K562 (cell line): ENCODE data around the gene FARP2. TPM values are rescaled to one million over a fixed set of nuclear protein-coding genes. Genes with fewer than 3 reads are reported as not detected.

ENCODE experiments used
- HOXB6 ChIP-seq: fragments of 250-450 bp; sonication (Bioruptor Pico); IDR thresholded peaks from 2 replicates; pipeline ENCODE4 v1.5.1; 2022; ENCODE audit warnings: mild to moderate bottlenecking, borderline replicate concordance
- LEF1 ChIP-seq: fragments of 450-650 bp; IDR thresholded peaks from 2 replicates; pipeline ENCODE4 v1.6.1; 2016; ENCODE audit warnings: mild to moderate bottlenecking
- MEF2A ChIP-seq: IDR thresholded peaks from 2 replicates; pipeline ENCODE4 v1.6.1; 2011; ENCODE audit warnings: low read depth, mild to moderate bottlenecking, low read length, moderate library complexity; ENCODE audit not compliant: control insufficient read depth
- NFYB ChIP-seq: IDR thresholded peaks from 2 replicates; pipeline ENCODE4 v1.6.1; 2011; ENCODE audit warnings: mild to moderate bottlenecking, moderate library complexity; ENCODE audit not compliant: insufficient read length; ENCODE audit errors: extremely low read depth
- POLR2AphosphoS5 ChIP-seq: IDR thresholded peaks from 2 replicates; pipeline ENCODE4 v1.6.1; 2011; ENCODE audit warnings: mild to moderate bottlenecking, low read depth, low read length, moderate library complexity; ENCODE audit not compliant: control insufficient read depth, insufficient read depth
- ZKSCAN1 ChIP-seq: fragments of 150-350 bp; IDR thresholded peaks from 2 replicates; pipeline ENCODE4 v1.6.1; 2016; ENCODE audit warnings: low read depth, low read length
- ZNF217 ChIP-seq: sonication (generic); formaldehyde crosslinking; IDR thresholded peaks from 2 replicates; pipeline ENCODE4 v1.8.0; 2022; ENCODE audit warnings: mild to moderate bottlenecking, missing genetic modification reagents
- ZNF695 ChIP-seq: fragments of 450-650 bp; formaldehyde crosslinking; IDR thresholded peaks from 2 replicates; pipeline ENCODE4 v1.4.0; 2020; ENCODE audit warnings: mild to moderate bottlenecking, moderate library complexity
- ZNF717 ChIP-seq: fragments of 250-450 bp; sonication (Bioruptor Pico); IDR thresholded peaks from 2 replicates; pipeline ENCODE4 v1.5.0; 2021
- polyA plus RNA-seq, 8 experiments: library from polyadenylated mRNA; depleted of rRNA in 4 of 8; stranded (reverse) in 5 of 8; unstranded in 3 of 8; fragments of >200 nt; fragmentation: Nextera tagmentation in 2 of 8; fragmentation: Illumina TruSeq in 1 of 8; extraction: Ambion mirVana in 2 of 8; extraction: Trizol in 1 of 8; gene quantifications; 2 replicates each; pipeline versions ENCODE4 v1.2.1 to v1.2.3, GENCODE V29; 2011 to 2014; ENCODE audit warnings: inconsistent platforms in 1 of 8, missing spikeins in 1 of 8
- total RNA-seq, 7 experiments: library from RNA; depleted of rRNA in 6 of 7; stranded (reverse); fragments of >200 nt in 6 of 7; fragmentation: Illumina TruSeq in 2 of 7; extraction: Trizol in 2 of 7; gene quantifications; 2 replicates each; pipeline versions ENCODE4 v1.2.1 to v1.2.3, GENCODE V29; 2011 to 2021; ENCODE audit warnings: low replicate concordance in 1 of 7
- TF ChIP-seq, protein P1 (sequence below): fragments of 200-600 bp; sonication (generic); IDR thresholded peaks from one replicate; pipeline ENCODE4 v1.6.1; 2012; ENCODE audit warnings: mild to moderate bottlenecking, low read depth, low read length, inconsistent platforms
- TF ChIP-seq, protein P2 (sequence below): fragments of 150-350 bp; conservative IDR thresholded peaks from 2 replicates; pipeline ENCODE4 v1.6.1; 2014; ENCODE audit warnings: low read length
- TF ChIP-seq, protein P3 (sequence below): fragments of 250-450 bp; sonication (Bioruptor Pico); IDR thresholded peaks from 2 replicates; pipeline ENCODE4 v1.9.0; 2021; ENCODE audit warnings: mild to moderate bottlenecking
- TF ChIP-seq, protein P4 (sequence below): fragments of 250-450 bp; sonication (Bioruptor Pico); IDR thresholded peaks from 2 replicates; pipeline ENCODE4 v1.8.0; 2022; ENCODE audit warnings: moderate library complexity, mild to moderate bottlenecking, inconsistent platforms

FARP2 gene
- total and polyA plus RNA-seq, 9 of the 15 experiments (the other 6 are each of a cell fraction or from before 2014, with no cell fraction given), result 4.1 to 38.1 (median 21.1) TPM

DNA sequence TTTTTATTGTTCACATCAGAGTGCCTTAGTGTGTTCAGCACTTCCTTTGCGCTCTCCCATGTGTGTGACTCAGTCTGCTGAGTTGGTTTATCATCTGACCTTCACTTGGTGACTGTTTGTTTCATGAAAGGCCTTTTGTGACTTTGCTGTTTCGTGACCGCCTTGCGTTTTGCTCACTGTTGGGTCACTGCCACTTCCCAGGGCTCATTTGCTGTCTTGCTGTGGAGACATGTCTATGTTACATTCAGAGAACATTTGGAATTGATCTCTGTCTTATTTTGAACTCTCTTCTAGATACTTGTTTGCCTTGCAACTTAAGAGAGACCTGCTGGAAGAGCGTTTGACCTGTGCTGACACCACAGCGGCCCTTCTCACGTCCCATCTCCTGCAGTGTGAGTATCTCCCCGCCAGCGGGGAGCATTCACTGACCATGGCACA, 54.7 kb downstream of the FARP2 start (continued):
- TF ChIP-seq, protein P1, sequence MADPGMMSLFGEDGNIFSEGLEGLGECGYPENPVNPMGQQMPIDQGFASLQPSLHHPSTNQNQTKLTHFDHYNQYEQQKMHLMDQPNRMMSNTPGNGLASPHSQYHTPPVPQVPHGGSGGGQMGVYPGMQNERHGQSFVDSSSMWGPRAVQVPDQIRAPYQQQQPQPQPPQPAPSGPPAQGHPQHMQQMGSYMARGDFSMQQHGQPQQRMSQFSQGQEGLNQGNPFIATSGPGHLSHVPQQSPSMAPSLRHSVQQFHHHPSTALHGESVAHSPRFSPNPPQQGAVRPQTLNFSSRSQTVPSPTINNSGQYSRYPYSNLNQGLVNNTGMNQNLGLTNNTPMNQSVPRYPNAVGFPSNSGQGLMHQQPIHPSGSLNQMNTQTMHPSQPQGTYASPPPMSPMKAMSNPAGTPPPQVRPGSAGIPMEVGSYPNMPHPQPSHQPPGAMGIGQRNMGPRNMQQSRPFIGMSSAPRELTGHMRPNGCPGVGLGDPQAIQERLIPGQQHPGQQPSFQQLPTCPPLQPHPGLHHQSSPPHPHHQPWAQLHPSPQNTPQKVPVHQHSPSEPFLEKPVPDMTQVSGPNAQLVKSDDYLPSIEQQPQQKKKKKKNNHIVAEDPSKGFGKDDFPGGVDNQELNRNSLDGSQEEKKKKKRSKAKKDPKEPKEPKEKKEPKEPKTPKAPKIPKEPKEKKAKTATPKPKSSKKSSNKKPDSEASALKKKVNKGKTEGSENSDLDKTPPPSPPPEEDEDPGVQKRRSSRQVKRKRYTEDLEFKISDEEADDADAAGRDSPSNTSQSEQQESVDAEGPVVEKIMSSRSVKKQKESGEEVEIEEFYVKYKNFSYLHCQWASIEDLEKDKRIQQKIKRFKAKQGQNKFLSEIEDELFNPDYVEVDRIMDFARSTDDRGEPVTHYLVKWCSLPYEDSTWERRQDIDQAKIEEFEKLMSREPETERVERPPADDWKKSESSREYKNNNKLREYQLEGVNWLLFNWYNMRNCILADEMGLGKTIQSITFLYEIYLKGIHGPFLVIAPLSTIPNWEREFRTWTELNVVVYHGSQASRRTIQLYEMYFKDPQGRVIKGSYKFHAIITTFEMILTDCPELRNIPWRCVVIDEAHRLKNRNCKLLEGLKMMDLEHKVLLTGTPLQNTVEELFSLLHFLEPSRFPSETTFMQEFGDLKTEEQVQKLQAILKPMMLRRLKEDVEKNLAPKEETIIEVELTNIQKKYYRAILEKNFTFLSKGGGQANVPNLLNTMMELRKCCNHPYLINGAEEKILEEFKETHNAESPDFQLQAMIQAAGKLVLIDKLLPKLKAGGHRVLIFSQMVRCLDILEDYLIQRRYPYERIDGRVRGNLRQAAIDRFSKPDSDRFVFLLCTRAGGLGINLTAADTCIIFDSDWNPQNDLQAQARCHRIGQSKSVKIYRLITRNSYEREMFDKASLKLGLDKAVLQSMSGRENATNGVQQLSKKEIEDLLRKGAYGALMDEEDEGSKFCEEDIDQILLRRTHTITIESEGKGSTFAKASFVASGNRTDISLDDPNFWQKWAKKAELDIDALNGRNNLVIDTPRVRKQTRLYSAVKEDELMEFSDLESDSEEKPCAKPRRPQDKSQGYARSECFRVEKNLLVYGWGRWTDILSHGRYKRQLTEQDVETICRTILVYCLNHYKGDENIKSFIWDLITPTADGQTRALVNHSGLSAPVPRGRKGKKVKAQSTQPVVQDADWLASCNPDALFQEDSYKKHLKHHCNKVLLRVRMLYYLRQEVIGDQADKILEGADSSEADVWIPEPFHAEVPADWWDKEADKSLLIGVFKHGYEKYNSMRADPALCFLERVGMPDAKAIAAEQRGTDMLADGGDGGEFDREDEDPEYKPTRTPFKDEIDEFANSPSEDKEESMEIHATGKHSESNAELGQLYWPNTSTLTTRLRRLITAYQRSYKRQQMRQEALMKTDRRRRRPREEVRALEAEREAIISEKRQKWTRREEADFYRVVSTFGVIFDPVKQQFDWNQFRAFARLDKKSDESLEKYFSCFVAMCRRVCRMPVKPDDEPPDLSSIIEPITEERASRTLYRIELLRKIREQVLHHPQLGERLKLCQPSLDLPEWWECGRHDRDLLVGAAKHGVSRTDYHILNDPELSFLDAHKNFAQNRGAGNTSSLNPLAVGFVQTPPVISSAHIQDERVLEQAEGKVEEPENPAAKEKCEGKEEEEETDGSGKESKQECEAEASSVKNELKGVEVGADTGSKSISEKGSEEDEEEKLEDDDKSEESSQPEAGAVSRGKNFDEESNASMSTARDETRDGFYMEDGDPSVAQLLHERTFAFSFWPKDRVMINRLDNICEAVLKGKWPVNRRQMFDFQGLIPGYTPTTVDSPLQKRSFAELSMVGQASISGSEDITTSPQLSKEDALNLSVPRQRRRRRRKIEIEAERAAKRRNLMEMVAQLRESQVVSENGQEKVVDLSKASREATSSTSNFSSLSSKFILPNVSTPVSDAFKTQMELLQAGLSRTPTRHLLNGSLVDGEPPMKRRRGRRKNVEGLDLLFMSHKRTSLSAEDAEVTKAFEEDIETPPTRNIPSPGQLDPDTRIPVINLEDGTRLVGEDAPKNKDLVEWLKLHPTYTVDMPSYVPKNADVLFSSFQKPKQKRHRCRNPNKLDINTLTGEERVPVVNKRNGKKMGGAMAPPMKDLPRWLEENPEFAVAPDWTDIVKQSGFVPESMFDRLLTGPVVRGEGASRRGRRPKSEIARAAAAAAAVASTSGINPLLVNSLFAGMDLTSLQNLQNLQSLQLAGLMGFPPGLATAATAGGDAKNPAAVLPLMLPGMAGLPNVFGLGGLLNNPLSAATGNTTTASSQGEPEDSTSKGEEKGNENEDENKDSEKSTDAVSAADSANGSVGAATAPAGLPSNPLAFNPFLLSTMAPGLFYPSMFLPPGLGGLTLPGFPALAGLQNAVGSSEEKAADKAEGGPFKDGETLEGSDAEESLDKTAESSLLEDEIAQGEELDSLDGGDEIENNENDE, result no peak
- no peak for TF ChIP-seq ZNF695 (CRISPR knock-in tag)
- TF ChIP-seq, protein P2, sequence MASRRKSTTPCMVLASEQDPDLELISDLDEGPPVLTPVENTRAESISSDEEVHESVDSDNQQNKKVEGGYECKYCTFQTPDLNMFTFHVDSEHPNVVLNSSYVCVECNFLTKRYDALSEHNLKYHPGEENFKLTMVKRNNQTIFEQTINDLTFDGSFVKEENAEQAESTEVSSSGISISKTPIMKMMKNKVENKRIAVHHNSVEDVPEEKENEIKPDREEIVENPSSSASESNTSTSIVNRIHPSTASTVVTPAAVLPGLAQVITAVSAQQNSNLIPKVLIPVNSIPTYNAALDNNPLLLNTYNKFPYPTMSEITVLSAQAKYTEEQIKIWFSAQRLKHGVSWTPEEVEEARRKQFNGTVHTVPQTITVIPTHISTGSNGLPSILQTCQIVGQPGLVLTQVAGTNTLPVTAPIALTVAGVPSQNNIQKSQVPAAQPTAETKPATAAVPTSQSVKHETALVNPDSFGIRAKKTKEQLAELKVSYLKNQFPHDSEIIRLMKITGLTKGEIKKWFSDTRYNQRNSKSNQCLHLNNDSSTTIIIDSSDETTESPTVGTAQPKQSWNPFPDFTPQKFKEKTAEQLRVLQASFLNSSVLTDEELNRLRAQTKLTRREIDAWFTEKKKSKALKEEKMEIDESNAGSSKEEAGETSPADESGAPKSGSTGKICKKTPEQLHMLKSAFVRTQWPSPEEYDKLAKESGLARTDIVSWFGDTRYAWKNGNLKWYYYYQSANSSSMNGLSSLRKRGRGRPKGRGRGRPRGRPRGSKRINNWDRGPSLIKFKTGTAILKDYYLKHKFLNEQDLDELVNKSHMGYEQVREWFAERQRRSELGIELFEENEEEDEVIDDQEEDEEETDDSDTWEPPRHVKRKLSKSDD, result no peak
- no peak for TF ChIP-seq MEF2A
- TF ChIP-seq NFYB, result no peak
- no peak for TF ChIP-seq ZKSCAN1
- TF ChIP-seq ZNF717, result no peak
- no peak for TF ChIP-seq ZNF217 (CRISPR knock-in tag)
- TF ChIP-seq, protein P3, sequence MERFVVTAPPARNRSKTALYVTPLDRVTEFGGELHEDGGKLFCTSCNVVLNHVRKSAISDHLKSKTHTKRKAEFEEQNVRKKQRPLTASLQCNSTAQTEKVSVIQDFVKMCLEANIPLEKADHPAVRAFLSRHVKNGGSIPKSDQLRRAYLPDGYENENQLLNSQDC, result no peak
- no peak for TF ChIP-seq POLR2AphosphoS5
- TF ChIP-seq, protein P4, sequence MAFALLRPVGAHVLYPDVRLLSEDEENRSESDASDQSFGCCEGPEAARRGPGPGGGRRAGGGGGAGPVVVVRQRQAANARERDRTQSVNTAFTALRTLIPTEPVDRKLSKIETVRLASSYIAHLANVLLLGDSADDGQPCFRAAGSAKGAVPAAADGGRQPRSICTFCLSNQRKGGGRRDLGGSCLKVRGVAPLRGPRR (CRISPR knock-in tag), result no peak
- no peak for TF ChIP-seq LEF1
- TF ChIP-seq HOXB6, result no peak
